Midbrain (tissue), 1 donor: ENCODE data around the gene POMP.
A peak's percentile ranks its signal among the peaks of the same experiment; 100 is the strongest.
"Not testable (repeated sequence)": the region's sequence is repeated elsewhere in the genome, so short reads cannot be mapped to it uniquely, and the experiment has no call there.

Source experiments
- DNase-seq: peaks from one replicate; lab custom pipeline; 2025; lab: John Stamatoyannopoulos, UW

Gene POMP

GRCh38 chr13:28693605-28694491, 34.9 kb downstream of the POMP start:
- not testable (repeated sequence) for DNase-seq

GRCh38 chr13:28697441-28697840, 38.5 kb downstream of the POMP start:
- DNase-seq, result no peak

GRCh38 chr13:28699246-28699645, 40.3 kb downstream of the POMP start:
- DNase-seq, result no peak

DNA sequence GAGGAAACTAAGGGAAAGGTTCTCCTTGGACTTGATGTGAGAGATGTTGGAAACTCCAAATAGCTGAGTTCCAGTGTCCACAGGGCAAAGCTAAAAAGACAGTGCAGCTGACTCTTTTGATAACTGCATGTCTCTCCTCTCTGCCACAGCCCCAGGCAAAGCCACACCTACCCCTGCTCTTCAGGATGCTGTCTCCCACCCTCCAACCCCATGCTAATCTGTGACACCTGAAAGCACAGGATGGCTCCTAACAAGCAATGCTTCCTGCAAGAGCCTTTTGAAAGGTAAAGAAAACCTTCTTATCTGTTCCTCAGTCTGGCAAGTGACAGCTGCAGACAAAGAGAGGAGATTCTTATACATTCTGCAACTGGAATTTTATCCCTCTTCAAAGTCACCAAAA, 45.4 kb downstream of the POMP start:
- no peak for DNase-seq

GRCh38 chr13:28704919-28705318, 46.0 kb downstream of the POMP start:
- no peak for DNase-seq

- peak; percentile 6 for DNase-seq
Measured at GRCh38 chr13:28705461-28706083, 46.6 kb downstream of the POMP start.

- DNase-seq, result peak; percentile 19
Measured at GRCh38 chr13:28707629-28708427, 48.9 kb downstream of the POMP start.

GRCh38 chr13:28710161-28710560, 51.2 kb downstream of the POMP start:
- no peak for DNase-seq

- no peak for DNase-seq
Measured at GRCh38 chr13:28714651-28715050, 55.7 kb downstream of the POMP start.

GRCh38 chr13:28716511-28716910, 57.6 kb downstream of the POMP start:
- no peak for DNase-seq

DNA sequence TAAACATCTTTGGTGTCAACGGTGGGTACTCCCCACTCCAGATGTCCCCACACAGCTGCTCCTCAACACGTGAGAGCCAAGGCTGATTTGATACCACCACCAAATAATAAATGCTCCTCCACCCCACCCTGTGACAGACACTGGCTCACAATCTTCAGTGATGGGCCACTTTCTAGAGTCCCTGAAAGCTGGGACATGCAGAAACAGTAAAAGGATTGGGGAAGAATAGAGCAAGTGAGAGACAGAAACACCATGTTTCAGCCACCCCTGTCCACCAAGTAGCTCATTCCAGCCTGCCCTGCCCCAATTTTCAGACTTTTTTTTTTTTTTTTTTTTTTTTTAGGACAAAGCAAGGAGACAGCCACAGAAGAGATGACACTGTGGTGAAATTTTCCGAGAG, 58.2 kb downstream of the POMP start:
- DNase-seq, result no peak

- no peak for DNase-seq
Measured at GRCh38 chr13:28718196-28718542, 59.2 kb downstream of the POMP start.

DNA sequence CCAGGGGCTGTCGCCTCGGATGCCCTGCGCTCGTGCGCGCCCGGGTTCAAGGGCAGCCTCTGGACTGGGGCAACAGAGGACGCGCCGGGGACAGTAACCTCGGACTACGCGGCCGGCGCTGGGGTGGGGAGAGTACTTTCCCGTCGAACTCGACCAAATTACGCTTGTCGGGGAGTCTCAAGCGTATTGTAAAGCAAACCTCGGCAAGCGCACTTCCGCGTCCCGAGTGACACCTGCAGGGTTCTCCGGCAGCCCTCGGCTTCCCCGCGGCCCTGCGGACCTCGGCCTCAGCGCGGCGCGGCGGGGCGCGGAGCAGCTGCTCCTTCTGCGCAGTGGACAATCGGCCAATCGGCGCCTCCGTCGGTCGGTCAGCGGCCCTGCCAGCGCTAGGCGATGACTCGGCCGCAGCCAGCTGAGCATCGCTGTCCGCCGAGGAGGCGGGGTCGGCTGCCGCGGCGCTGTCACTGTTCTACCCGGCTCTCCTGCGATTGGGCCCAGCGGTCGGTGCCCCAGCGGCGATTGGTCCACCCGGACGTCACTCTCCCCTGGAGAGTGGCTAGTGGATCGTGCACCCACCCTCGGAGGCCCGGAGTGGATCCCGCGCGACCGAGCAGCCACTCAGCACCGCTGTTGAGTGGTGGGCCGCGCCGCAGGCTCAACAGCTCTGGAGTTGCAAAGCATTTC, 59.8 kb downstream of the POMP start, which contains the start of gene SLC46A3:
Gene SLC46A3, minus strand, starts transcription at position 428 of the 684 bp plus-strand sequence. CDS start 972 bp downstream, outside the sequence.
- DNase-seq, result peak; percentile 99

- DNase-seq, result peak; percentile 24
Measured at GRCh38 chr13:28719227-28720055, 60.5 kb downstream of the POMP start.

DNA sequence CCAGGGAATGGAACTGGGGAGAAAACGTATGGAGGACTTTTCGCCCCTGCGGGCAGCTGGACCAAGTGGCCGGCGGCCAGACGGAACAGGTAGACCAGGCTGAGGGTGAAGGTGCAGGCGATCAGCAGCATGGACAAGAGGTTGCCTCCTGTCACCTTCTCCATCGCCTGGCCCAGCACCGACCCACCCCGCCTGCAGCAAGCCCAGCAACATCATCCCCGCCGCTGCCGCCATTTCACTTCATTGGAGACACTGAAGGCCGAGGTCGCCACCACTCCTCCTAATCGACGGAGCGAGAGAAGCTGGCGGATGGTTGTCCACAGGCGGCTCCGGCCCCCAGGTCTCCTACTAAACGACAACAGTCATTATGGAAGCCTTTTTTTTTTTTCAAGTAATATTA, 64.9 kb downstream of the POMP start:
- no peak for DNase-seq

DNA sequence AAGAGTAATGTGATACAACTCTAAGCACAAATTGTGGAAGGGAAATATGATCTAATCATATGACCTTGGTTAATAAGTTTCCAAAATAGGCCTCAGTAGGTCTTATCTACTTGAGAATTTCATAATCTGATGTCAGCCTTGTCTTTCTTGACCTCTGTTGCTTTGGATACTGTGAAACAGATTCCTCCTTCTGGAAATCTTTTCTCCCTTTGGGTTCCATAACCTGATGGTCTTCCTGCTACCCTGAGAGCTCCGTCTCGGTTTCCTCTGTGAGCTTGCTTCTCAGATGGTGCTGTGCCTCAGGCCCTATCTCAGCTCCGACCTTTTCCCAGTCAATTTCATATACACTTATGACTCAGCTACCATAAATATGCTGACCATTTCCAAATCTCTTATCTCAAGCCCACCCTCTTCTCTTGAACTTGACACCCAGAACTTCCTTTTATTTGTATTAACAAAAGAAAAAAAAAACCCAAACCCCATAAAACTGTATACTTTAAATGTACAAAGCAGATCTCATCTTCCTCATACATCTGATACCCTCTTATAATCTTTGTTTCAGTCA, 66.2 kb downstream of the POMP start:
- no peak for DNase-seq
